HG02623 (cell line): ENCODE data around the gene FSTL4.

Experiments
- ATAC-seq: cut with Tn5 transposase; IDR thresholded peaks from one replicate; pipeline ENCODE4 v1.9.1; 2021; ENCODE audit warnings: moderate library complexity; ENCODE audit not compliant: unreplicated experiment

Gene FSTL4

DNA sequence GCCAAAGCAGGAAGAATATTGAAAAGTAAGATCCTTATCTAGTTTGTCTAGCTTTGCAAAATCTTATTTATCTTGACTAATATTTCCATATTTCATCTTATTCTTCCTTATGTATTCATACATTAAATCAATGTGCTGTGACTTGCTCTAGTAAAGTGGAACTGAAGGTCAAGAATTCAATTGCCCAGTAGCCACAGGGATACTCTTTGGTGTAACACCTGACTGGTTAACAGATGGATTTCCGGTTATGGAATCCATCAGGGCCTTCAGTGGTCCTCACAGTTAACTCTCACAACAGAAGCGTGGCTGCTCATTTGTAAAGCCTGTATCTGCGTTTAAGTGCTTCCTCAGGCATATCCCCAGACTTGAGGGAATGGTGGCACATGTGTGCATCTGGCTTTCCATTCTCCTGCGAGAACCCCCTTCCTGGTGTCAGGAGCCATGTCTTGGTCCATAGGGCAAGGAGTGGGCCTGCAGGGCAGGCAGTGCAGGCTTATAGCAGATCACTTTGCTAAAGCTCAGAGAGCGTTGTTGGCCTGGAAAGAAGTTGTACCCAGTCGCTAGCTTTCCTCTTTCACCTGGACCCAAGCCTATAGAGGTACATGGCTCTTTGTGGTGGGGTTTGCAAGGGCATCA, 461.3 kb downstream of the FSTL4 start:
- no peak for ATAC-seq

DNA sequence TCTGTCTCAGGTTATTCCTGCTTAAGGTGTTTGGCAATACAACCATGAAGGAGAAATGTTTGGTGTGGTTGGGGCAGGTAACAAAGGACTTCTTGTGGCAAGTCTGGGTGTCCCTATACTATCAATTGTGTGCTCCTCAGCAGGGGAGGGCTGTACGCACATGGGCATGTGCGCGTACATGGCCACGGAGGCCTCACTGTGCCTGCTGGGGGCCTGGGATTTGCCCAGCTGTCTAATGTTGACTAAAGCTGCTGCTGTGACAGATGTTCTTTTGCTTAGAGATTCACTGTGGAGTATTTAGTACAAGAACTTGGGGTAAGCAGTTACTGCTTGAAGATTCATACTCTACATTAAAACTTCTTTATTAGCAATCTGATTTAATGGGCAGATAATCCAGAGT, 463.0 kb downstream of the FSTL4 start:
- ATAC-seq: no peak

- ATAC-seq: no peak
These were observed 464.4 kb downstream of the FSTL4 start for GRCh38 chr5:133147815-133148567.

DNA sequence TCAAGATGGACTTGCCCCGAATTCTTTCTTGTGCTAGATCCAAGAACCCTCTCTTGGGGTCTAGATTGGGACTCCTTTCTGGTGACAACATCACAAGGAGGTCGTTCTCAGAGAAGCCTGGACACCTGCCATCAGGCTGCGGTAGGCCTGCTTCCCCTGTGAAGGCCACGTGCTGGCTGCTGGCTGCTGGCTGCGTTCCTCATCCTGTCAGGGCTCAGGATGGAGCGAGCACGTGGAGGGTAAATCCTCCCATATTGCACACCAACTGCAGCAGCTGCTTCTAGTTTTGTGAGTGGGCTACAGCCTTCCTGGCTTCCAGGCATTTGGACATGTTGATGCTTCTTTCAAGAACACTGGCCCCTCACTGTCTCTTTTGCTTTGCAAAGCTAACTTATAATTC, 464.9 kb downstream of the FSTL4 start:
- no peak for ATAC-seq
